ENCODE results near the gene AGPAT1. TPM values are rescaled to one million over a fixed set of nuclear protein-coding genes. Genes with fewer than 3 reads are reported as not detected.
A peak's percentile ranks its signal among the peaks of the same experiment; 100 is the strongest.
"Not testable (repeated sequence)": the region's sequence is repeated elsewhere in the genome, so short reads cannot be mapped to it uniquely, and the experiment has no call there.

AGPAT1 gene
- 75.4 and 80.4 TPM in 2 replicates for total RNA-seq (2014; rRNA removed; shearing (Covaris generic))

- peak; percentile 99 for DNase-seq (ENCODE audit: low spot score)
- in situ Hi-C loops (cut with HindIII; ENCODE audit: low sequenced_read_pairs), result no loop called here
Observed at GRCh38 chr6:32175711-32176475, at the start of gene AGPAT1. TSS of gene AGPAT1 (minus strand) at chr6:32176084. CDS start at chr6:32171496, 4,588 bp downstream.

- in situ Hi-C loops (cut with HindIII; ENCODE audit: low sequenced_read_pairs), result no loop called here
- no peak for DNase-seq (ENCODE audit: low spot score)
Observed at GRCh38 chr6:32224696-32225095, 48.8 kb upstream of the AGPAT1 start.

DNA sequence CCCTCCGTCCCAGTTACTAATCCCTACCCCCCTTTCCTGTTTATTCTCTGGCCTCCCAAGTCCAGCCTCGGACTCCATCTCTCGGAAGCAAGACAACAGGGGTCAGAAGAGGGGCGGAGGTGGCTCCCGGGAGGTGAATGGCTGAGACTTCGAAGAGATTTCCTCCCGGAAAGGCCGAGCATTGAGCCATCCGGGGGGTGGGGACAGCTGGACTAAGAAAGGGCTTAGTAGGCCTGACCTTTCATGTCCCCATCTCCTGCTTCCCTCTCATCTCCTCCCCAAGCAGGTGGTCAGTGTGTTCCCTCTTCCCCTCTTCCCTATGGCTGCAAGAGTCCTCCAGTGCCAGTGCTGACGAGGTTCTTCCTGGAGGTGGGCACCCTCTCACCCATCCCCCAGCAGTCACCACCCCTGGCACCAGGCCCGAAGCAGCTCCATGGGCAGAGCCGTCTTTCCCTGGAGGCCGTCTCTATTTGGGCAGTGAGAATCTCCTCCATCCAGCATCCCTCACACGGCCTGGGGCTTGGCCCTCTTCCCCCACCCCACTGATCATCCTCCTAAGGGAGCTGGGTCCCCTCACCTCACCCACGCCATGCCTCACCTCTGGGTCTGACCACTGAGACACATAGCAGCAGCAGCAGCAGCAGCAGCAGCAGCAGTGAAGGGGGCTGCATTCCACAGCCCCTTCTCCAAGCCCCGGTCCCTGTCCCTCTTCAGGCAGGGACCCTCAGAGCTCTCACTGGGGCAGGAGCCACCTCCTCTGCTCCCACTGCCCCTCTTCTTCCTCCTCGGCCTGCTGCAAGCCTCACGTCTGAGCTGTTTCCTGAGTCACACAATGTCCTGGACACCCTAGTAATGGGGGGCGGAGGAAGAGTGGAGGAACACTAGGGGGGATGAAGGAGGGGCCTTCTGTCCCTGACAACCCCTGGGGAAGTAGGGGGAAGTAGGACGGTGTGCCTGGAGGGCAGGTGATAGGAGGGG is 47.7 kb upstream of the AGPAT1 start, which contains the start of gene NOTCH4:
NOTCH4 (minus strand) TSS at position 810 of the 978 bp plus-strand sequence; CDS start at position 671, 139 bp downstream.
- DNase-seq (ENCODE audit: low spot score), result no peak
- in situ Hi-C loops (cut with HindIII; ENCODE audit: low sequenced_read_pairs), result no loop called here

DNA sequence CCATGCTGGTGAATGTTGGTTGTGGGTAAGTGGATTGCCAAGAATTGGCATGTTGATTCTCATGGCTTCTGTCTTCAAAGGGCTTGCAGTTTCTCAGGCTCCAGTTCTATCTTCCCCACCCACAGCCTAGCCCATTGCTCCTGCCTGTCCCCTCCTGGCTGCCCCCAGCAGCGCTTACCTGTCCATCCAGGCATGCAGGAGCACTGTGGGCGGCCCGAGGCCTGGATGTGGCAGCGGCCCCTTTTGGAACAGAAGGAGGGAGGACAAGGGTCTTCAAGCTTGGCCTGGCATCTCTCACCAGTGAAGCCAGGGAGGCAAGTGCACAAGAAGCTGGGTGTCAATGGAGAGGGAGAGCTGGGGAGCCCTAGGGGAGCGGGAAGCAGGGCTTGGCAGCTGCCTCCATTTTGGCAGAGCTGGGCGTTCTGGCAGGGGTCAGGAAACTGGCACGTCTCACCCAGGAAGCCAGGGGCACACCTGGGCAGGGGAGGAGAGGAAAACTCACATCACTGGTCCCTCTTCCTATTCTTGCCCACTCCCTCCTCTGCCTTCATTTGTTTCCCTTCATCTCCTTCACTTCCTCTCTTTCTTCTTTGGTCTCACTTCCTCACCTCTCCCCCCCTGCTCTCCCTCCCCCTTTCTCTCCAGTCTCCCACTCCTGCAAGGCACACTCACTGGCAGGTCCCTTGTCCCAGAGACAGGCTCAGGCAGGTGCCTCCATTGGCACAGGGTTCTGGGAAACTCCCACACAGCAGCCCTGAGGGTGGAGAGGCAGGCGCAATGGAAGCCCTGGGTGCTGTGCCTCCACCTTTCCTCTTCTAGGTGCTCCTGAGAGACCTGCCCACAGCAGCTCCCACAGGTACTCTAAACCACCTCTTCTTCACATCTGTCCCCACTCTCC is 46.7 kb upstream of the AGPAT1 start:
- DNase-seq (ENCODE audit: low spot score), result no peak
- in situ Hi-C loops (cut with HindIII; ENCODE audit: low sequenced_read_pairs), result no loop called here

DNA sequence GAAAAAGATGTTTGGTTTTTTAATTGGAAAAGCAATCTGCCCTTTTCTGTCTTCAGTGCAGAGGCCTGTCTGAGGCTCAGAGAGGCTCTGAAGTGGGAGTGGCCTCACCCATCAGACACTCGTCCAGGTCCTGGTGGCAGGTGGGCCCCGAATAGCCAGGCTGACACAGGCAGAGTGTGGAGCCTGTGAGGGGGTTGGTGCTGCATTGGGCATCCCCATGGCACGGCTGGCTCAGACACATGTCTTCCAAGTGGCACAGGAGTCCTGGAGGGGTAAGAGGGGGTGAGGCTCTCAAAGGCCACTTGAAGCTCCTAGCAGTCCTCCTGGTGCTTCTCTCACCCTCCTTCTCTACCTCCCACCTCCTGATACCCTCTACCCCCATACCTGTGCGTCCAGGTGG is 44.1 kb upstream of the AGPAT1 start:
- DNase-seq (ENCODE audit: low spot score), result no peak
- in situ Hi-C loops (cut with HindIII; ENCODE audit: low sequenced_read_pairs), result no loop called here

DNA sequence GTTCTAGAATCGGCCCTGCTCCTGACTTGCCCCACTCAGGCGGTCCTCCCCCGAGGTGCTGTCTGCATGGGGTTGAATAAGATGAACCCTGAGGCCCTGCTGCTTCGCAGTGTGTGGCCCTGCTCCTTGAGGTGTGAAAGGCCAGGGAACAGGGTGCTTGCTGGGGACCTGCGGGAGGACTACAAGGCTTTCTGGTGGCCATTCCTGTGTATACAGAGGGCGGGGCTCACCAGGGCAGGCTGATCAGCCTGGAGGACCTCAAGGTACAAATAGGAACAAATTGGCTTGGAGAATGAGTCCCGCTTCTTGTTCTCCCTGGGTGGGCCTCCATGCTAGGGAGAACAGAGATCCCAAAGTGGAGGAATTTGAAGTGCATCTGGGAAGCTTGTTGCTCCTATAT is 42.3 kb upstream of the AGPAT1 start:
- in situ Hi-C loops (cut with HindIII; ENCODE audit: low sequenced_read_pairs), result no loop called here

GRCh38 chr6:32216998-32217397 is 41.1 kb upstream of the AGPAT1 start:
- no peak for DNase-seq (ENCODE audit: low spot score)

More for the DNA sequence above, 42.3 kb upstream of the AGPAT1 start:
- no peak for DNase-seq (ENCODE audit: low spot score)

DNA sequence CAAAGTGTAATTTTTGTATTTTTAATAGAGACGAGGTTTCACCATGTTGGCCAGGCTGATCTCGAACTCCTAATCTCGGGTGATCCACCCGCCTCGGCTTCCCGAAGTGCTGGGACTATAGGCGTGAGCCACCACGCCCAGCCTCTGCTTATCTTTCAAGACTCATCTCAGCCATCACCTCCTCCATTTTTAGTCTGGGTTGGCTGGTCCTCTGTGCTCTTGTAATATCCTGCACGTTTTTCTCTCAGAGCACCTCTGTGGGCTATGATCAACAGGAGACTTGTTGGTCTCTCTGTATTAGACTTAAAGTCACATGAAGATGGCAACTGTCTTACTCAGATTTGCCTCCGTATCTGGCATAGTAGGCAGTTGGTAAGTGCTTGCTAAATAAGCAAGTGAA is 40.4 kb upstream of the AGPAT1 start:
- in situ Hi-C loops (cut with HindIII; ENCODE audit: low sequenced_read_pairs), result no loop called here
- no peak for DNase-seq (ENCODE audit: low spot score)

More at GRCh38 chr6:32216998-32217397, 41.1 kb upstream of the AGPAT1 start:
- in situ Hi-C loops (cut with HindIII; ENCODE audit: low sequenced_read_pairs), result no loop called here

DNA sequence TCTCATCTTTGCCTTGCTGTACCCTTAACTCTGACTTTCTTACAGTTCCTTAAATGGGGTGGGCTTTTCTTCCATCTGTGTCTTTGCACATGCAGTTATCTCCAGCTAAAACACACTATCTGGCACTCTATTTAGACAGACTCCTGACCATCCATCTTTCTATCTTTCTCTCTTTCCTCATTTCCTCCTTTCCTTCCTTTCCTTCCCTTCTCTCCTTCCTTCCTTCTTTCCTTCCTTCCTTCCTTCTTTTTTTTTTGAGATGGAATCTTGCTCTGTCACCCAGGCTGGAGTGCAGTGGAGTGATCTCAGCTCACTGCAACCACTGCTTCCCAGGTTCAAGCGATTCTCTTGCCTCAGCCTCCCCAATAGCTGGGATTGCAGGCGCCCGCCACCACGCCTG is 39.7 kb upstream of the AGPAT1 start:
- in situ Hi-C loops (cut with HindIII; ENCODE audit: low sequenced_read_pairs), result no loop called here

GRCh38 chr6:32214126-32214525 is 38.2 kb upstream of the AGPAT1 start:
- DNase-seq (ENCODE audit: low spot score), result no peak
- in situ Hi-C loops (cut with HindIII; ENCODE audit: low sequenced_read_pairs), result no loop called here

More for the DNA sequence above, 39.7 kb upstream of the AGPAT1 start:
- DNase-seq (ENCODE audit: low spot score), result no peak

GRCh38 chr6:32213649-32214048 is 37.8 kb upstream of the AGPAT1 start:
- DNase-seq (ENCODE audit: low spot score), result no peak
- in situ Hi-C loops (cut with HindIII; ENCODE audit: low sequenced_read_pairs), result no loop called here

GRCh38 chr6:32212076-32212760 is 36.3 kb upstream of the AGPAT1 start:
- no peak for DNase-seq (ENCODE audit: low spot score)
- in situ Hi-C loops (cut with HindIII; ENCODE audit: low sequenced_read_pairs), result no loop called here

DNA sequence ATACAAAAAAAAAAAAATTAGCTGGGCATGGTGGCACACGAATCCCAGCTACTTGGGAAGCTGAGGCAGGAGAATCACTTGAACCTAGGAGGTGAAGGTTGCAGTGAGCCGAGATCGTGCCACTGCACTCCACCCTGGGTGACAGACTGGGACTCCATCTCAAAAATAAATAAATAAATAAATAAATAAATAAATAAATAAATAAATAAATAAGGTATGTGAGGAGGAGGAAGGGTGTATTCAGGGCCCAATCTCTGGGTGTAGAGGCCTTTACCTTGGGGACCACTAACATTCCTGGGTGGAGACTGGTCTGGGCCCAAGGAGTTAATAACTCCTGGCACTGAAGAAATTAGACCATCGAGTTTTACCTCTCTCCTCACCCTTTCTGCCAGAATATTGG is 35.5 kb upstream of the AGPAT1 start:
- in situ Hi-C loops (cut with HindIII; ENCODE audit: low sequenced_read_pairs); DNase-seq (ENCODE audit: low spot score): not testable (repeated sequence)

GRCh38 chr6:32210191-32210601 is 34.3 kb upstream of the AGPAT1 start:
- in situ Hi-C loops (cut with HindIII; ENCODE audit: low sequenced_read_pairs), result no loop called here
- no peak for DNase-seq (ENCODE audit: low spot score)

GRCh38 chr6:32208996-32209395 is 33.1 kb upstream of the AGPAT1 start:
- no peak for DNase-seq (ENCODE audit: low spot score)
- in situ Hi-C loops (cut with HindIII; ENCODE audit: low sequenced_read_pairs), result no loop called here

GRCh38 chr6:32204268-32204715 is 28.4 kb upstream of the AGPAT1 start:
- DNase-seq (ENCODE audit: low spot score), result no peak
- in situ Hi-C loops (cut with HindIII; ENCODE audit: low sequenced_read_pairs), result no loop called here

DNA sequence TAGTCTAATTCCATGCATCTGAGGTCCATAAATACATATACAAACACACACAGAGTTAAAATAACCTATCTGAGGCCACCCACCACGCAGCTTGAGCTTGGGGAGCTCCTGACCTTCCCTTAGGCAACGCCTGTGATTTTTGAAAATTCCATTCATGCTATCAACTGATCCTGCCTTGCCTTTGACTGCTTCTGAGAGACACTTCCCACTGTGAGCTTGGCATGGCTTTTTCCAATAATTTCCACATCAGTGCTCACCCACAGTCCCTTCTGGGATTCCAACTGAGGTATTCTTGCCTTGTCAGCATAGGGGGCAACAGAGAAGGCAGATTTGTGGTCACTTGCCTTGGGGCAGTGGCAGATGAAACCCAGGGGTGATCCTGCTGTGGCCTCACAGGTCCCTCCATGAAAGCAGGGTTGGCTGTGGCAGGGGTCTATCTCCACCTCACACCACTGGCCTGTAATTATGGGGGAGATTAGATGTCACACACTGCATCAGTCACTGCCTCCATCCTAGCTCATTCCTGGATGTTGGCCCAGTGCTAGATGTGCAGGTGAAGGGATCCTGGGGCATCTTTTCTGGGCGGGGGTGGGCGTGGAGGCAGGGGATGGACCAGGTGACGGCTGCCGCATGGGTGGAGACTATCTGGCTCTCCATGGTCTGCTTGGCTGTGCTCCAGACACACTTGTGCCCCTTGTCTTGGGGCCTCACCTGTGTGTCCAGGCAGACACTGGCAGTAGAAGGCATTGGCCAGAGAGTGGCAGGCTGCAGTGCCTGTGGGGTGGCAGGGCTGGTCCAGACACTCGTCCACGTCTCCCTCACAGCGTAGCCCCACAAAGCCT is 27.8 kb upstream of the AGPAT1 start:
- in situ Hi-C loops (cut with HindIII; ENCODE audit: low sequenced_read_pairs), result no loop called here

More for the DNA sequence above, 27.8 kb upstream of the AGPAT1 start:
- DNase-seq (ENCODE audit: low spot score), result no peak
